Trophoblast cell (in vitro differentiated cells and primary cell): ENCODE measurements around the gene GTF3C6.
A peak's percentile ranks its signal among the peaks of the same experiment; 100 is the strongest.
"Not testable (repeated sequence)": the region's sequence is repeated elsewhere in the genome, so short reads cannot be mapped to it uniquely, and the experiment has no call there.

Source experiments
- DNase-seq, 2 donors: peaks; one replicate each; pipeline ENCODE4 v3.0.0-alpha.2; 2016
- H2AFZ ChIP-seq: 2 replicates; pipeline ENCODE4 v1.6.1; 2013; ENCODE audit warnings: low read length, moderate library complexity, mild to moderate bottlenecking; ENCODE audit not compliant: insufficient read depth, poor library complexity
- H2AK5ac ChIP-seq: 2 replicates; pipeline ENCODE4 v1.6.1; 2013; ENCODE audit warnings: mild to moderate bottlenecking, low read length
- H2BK120ac ChIP-seq: 2 replicates; pipeline ENCODE4 v1.6.1; 2013; ENCODE audit warnings: low read length, mild to moderate bottlenecking, moderate library complexity; ENCODE audit not compliant: insufficient read depth, poor library complexity
- H2BK12ac ChIP-seq: 2 replicates; pipeline ENCODE4 v1.6.1; 2013; ENCODE audit warnings: mild to moderate bottlenecking, low read length, moderate library complexity
- H2BK5ac ChIP-seq: 2 replicates; pipeline ENCODE4 v1.6.1; 2013; ENCODE audit warnings: low read length, low read depth, moderate library complexity, mild to moderate bottlenecking; ENCODE audit not compliant: poor library complexity
- H3K14ac ChIP-seq: 2 replicates; pipeline ENCODE4 v1.6.1; 2013; ENCODE audit warnings: mild to moderate bottlenecking, low read length
- H3K18ac ChIP-seq: 2 replicates; pipeline ENCODE4 v1.6.1; 2013; ENCODE audit warnings: mild to moderate bottlenecking, low read length
- H3K23ac ChIP-seq: 2 replicates; pipeline ENCODE4 v1.6.1; 2013; ENCODE audit warnings: low read length
- H3K27ac ChIP-seq: 2 replicates; pipeline ENCODE4 v1.5.1; 2013; ENCODE audit warnings: low read depth, mild to moderate bottlenecking, inconsistent platforms, low read length, moderate library complexity
- H3K27me3 ChIP-seq: 2 replicates; pipeline ENCODE4 v1.6.1; 2013; ENCODE audit warnings: inconsistent platforms, mild to moderate bottlenecking, low read length, moderate library complexity; ENCODE audit not compliant: insufficient read depth
- H3K36me3 ChIP-seq, 2 experiments: 1 replicate in 1 of 2; 2 replicates in 1 of 2; pipeline ENCODE4 v1.6.1; 2013; ENCODE audit warnings: low read length in 2 of 2, mild to moderate bottlenecking in 2 of 2, moderate library complexity in 1 of 2; ENCODE audit not compliant: insufficient read depth in 2 of 2, control insufficient read depth in 1 of 2
- H3K4ac ChIP-seq: 2 replicates; pipeline ENCODE4 v1.6.1; 2013; ENCODE audit warnings: low read depth, mild to moderate bottlenecking, low read length, moderate library complexity
- H3K4me1 ChIP-seq, 2 experiments: 1 replicate in 1 of 2; 2 replicates in 1 of 2; pipeline ENCODE4 v1.6.1; 2013; ENCODE audit warnings: low read length in 2 of 2, mild to moderate bottlenecking in 2 of 2, moderate library complexity in 1 of 2; ENCODE audit not compliant: insufficient read depth in 2 of 2, control insufficient read depth in 1 of 2
- H3K4me2 ChIP-seq: 2 replicates; pipeline ENCODE4 v1.6.1; 2013; ENCODE audit warnings: inconsistent platforms, mild to moderate bottlenecking, low read length, moderate library complexity
- H3K4me3 ChIP-seq: 2 replicates; pipeline ENCODE4 v1.5.1; 2013; ENCODE audit warnings: mild to moderate bottlenecking, low read depth, low read length, inconsistent platforms
- H3K79me1 ChIP-seq: one replicate; pipeline ENCODE4 v1.6.1; 2013; ENCODE audit warnings: low read length
- H3K79me2 ChIP-seq: 2 replicates; pipeline ENCODE4 v1.6.1; 2013; ENCODE audit warnings: low read length, mild to moderate bottlenecking; ENCODE audit not compliant: control insufficient read depth, insufficient read depth, poor library complexity
- H3K9ac ChIP-seq: 2 replicates; pipeline ENCODE4 v1.6.1; 2013; ENCODE audit warnings: mild to moderate bottlenecking, low read length
- H3K9me3 ChIP-seq: 2 replicates; pipeline ENCODE4 v1.6.1; 2013; ENCODE audit warnings: low read depth, mild to moderate bottlenecking, control low read depth, inconsistent platforms, low read length; ENCODE audit not compliant: insufficient read depth
- H4K12ac ChIP-seq: 2 replicates; pipeline ENCODE4 v1.6.1; 2013; ENCODE audit warnings: low read depth, mild to moderate bottlenecking, low read length, moderate library complexity
- H4K8ac ChIP-seq: 2 replicates; pipeline ENCODE4 v1.6.1; 2013; ENCODE audit warnings: low read depth, mild to moderate bottlenecking, low read length, moderate library complexity
- H4K91ac ChIP-seq: one replicate; pipeline ENCODE4 v1.6.1; 2013; ENCODE audit warnings: low read depth, mild to moderate bottlenecking, low read length, moderate library complexity
- WGBS: extraction: QIAGEN DNeasy Blood & Tissue Kit; methylation state at CpG from one replicate; pipeline ENCODE4 v1.1.7; 2013; ENCODE audit warnings: missing lambda C conversion rate; ENCODE audit not compliant: insufficient read length, insufficient coverage; ENCODE audit errors: extremely low coverage; 5-methylcytosine and 5-hydroxymethylcytosine counted together

The GTF3C6 gene

DNA sequence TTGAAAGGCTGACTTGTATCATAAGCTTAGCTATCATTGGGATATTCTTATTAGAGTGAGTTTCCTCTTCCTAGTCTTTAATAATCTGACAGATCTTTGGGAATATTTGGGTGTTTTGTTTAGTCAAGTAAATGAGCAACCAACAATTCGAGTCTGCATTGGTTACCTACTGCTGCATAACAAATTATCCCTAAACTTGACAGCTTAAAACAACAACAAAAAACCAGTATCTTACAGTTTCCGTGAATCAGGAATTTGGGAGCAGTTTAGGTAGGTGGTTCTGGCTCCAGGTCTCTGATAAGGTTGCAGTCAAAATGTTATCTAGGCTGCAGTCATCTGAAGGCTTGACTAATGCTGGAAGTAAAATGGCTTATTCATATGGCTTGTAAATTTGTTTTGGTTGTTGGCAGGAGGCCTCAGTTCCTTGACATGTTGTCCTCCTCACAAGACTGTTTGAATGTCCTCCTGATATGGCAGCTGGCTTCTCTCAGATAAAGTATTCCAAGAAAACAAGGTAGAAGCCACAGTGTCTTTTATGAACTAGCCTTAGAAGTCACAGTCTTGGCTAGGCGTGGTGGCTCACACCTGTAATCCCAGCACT lies 7.2 kb downstream of the GTF3C6 start:
- no CpG with 5 or more reads among the region's 3 CpGs for WGBS
- H3K18ac ChIP-seq, result no peak overlapping the region
- no peak overlapping the region for H2AFZ ChIP-seq
- no peak overlapping the region for H3K27ac ChIP-seq
- no peaks in the 10 kb centered on the region for H3K4me1 ChIP-seq
- H2BK12ac ChIP-seq, result no peak overlapping the region
- H2BK120ac ChIP-seq, result no peak overlapping the region
- peak overlapping the region; percentile 10 for H3K23ac ChIP-seq
- no peak overlapping the region for H3K4me2 ChIP-seq
- no peak overlapping the region for H3K9ac ChIP-seq
- no peak overlapping the region for H3K14ac ChIP-seq
- no peak overlapping the region for H3K4ac ChIP-seq
- no peak for DNase-seq
- H4K12ac ChIP-seq, result no peak overlapping the region
- no peaks in the 10 kb centered on the region for H3K79me2 ChIP-seq
- H2BK5ac ChIP-seq, result no peak overlapping the region
- no peaks in the 10 kb centered on the region for H3K9me3 ChIP-seq
- no peak overlapping the region for H2AK5ac ChIP-seq
- H3K36me3 ChIP-seq, result peaks cover 23 to 29% of the 10 kb centered on the region in 2 experiments
- H4K8ac ChIP-seq, result no peak overlapping the region
- H3K27me3 ChIP-seq, result no peaks in the 10 kb centered on the region
- no peak overlapping the region for H3K4me3 ChIP-seq
- no peaks in the 10 kb centered on the region for H3K79me1 ChIP-seq
- H4K91ac ChIP-seq, result no peak overlapping the region

DNA sequence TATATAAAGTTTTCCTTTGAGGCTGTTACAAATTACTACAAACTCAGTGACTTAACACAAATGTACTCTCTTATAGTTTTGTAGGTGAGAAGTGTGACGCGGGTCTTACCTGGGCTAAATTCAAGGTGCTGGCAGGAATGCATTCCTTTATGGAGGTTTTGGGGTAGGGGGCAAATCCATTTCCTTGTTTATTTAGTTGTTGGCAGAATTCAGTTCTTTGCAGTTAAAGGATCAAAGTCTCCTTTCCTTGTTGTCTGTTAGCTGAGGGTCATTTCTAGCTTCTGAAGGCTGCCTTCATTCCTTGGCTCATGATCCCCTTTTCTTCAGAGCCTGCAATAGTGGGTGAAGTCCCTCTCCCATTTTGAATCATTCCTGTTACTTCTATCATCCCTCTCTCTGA lies 10.2 kb downstream of the GTF3C6 start:
- H3K79me2 ChIP-seq, H3K23ac ChIP-seq, H3K4me3 ChIP-seq, H3K4ac ChIP-seq, H3K18ac ChIP-seq, H3K27ac ChIP-seq, H2BK5ac ChIP-seq, H3K79me1 ChIP-seq, H3K4me2 ChIP-seq, H2AFZ ChIP-seq, H3K14ac ChIP-seq, H4K91ac ChIP-seq, H4K8ac ChIP-seq, H2BK12ac ChIP-seq, H3K4me1 ChIP-seq, H2BK120ac ChIP-seq, H3K9me3 ChIP-seq, H4K12ac ChIP-seq, DNase-seq, H3K27me3 ChIP-seq, H3K9ac ChIP-seq, H2AK5ac ChIP-seq: not testable (repeated sequence)
- no CpG with 5 or more reads among the region's 2 CpGs for WGBS
- peaks cover 14 to 15% of the 10 kb centered on the region in 2 experiments for H3K36me3 ChIP-seq

DNA sequence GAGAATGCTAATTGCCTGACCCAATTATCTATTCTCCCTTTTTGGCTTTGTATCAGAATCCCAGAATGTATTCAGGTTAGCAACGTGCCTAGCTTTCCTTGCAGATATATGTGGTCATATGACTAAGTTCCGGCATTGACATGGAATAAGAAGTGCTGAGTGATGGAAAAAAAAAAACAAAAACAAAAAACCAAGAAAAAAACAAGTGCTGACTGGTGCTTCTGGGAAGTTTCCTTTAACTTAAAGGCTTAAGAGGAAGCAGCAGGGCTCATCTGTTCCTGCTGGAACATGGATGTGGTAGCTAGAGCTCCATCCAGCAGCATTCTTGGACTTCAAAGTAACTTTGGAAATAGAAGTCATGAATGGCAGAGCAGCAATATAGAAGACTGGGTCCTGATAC lies 13.0 kb downstream of the GTF3C6 start:
- Histone ChIP-seq H2BK12ac (no peak overlapping the region), H3K4me3 (no peak overlapping the region), H4K8ac (no peak overlapping the region), H3K9me3 (no peaks in the 10 kb centered on the region), H3K27me3 (no peaks in the 10 kb centered on the region), H3K23ac (no peak overlapping the region), H3K18ac (no peak overlapping the region), H3K4me1 (no peaks in the 10 kb centered on the region), H3K36me3 (peaks cover 6 to 7% of the 10 kb centered on the region in 2 experiments), H2AFZ (no peak overlapping the region), H2BK120ac (no peak overlapping the region), H3K14ac (no peak overlapping the region), H2BK5ac (no peak overlapping the region), H3K9ac (no peak overlapping the region), H3K79me1 (no peaks in the 10 kb centered on the region), H4K91ac (no peak overlapping the region), H2AK5ac (no peak overlapping the region), H4K12ac (no peak overlapping the region), H3K4ac (no peak overlapping the region), H3K4me2 (no peak overlapping the region), H3K79me2 (no peaks in the 10 kb centered on the region), H3K27ac (no peak overlapping the region)
- DNase-seq, result no peak
- WGBS, result no CpG with 5 or more reads among the region's 2 CpGs

DNA sequence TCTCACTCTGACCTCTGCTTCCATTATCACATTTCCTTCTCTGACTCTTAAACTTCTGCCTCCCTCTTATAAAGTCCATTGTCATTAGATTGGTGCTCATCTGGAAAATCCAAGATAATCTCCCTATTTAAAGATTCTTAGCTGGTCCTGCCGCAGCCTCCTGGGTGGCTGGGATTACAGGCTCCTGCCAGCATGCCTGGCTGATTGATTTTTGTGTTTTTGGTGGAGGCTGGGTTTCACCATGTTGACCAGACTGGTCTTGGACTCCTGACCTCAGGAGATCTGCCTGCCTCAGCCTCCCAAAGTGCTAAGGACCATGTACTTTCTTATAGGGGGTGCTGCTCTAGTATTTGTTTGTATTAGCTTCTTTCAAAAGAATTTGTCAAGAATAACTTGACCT lies 18.1 kb downstream of the GTF3C6 start:
- Histone ChIP-seq H3K79me1 (peaks cover 2% of the 10 kb centered on the region), H3K4me2 (no peak overlapping the region), H3K9ac (no peak overlapping the region), H3K18ac (no peak overlapping the region), H3K9me3 (no peaks in the 10 kb centered on the region), H2AFZ (no peak overlapping the region), H2BK5ac (no peak overlapping the region), H2BK120ac (no peak overlapping the region), H4K8ac (no peak overlapping the region), H3K27ac (no peak overlapping the region), H3K27me3 (no peaks in the 10 kb centered on the region), H2AK5ac (no peak overlapping the region), H3K79me2 (peaks cover 1% of the 10 kb centered on the region), H3K14ac (no peak overlapping the region), H3K4ac (no peak overlapping the region), H3K4me3 (no peak overlapping the region), H3K36me3 (no peaks in the 10 kb centered on the region), H3K4me1 (no peaks in the 10 kb centered on the region), H2BK12ac (no peak overlapping the region), H3K23ac (no peak overlapping the region), H4K12ac (no peak overlapping the region), H4K91ac (no peak overlapping the region)
- DNase-seq, result no peak
- WGBS, result no CpG with 5 or more reads among the region's 1 CpG
